ENCODE data around the gene RBPJL.

DNA sequence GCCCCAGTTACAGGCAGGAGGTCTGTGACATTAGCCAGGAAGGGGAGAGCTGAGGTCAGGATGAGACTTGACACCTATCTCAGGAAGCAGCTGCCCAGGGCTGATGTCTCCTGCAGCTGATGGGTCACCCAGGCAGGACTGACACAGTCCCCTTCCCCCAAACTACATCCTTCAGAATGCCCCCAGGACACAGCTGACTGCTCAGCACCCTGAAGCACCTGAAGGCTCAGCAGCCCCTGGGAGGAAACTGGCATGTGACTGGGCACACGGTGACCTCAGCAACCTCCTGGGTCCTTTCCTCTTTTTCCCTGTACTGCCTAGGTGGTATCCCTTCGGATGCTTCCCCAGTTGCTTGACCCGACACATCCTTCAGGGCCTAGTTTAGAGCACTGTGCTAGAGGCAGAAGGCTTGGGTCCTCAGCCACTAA is 39.7 kb downstream of the RBPJL start:
- TF ChIP-seq, protein P1, sequence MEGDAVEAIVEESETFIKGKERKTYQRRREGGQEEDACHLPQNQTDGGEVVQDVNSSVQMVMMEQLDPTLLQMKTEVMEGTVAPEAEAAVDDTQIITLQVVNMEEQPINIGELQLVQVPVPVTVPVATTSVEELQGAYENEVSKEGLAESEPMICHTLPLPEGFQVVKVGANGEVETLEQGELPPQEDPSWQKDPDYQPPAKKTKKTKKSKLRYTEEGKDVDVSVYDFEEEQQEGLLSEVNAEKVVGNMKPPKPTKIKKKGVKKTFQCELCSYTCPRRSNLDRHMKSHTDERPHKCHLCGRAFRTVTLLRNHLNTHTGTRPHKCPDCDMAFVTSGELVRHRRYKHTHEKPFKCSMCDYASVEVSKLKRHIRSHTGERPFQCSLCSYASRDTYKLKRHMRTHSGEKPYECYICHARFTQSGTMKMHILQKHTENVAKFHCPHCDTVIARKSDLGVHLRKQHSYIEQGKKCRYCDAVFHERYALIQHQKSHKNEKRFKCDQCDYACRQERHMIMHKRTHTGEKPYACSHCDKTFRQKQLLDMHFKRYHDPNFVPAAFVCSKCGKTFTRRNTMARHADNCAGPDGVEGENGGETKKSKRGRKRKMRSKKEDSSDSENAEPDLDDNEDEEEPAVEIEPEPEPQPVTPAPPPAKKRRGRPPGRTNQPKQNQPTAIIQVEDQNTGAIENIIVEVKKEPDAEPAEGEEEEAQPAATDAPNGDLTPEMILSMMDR (conservative IDR thresholded peaks at IDR 0.05; ENCODE audit: low read depth, low read length), result no peak
- no peak for TF ChIP-seq EZH2 (IDR thresholded peaks at IDR 0.05; ENCODE audit: borderline replicate concordance, low read depth, low read length, poor library complexity, severe bottlenecking)

Measured in A673 (cell line).